ENCODE results near the gene ADGRF4. TPM values are rescaled to one million over a fixed set of nuclear protein-coding genes. Genes with fewer than 3 reads are reported as not detected.
A peak's percentile ranks its signal among the peaks of the same experiment; 100 is the strongest.

The ADGRF4 gene
- total RNA-seq, 1 experiment from 2014 or later, result not detected

GRCh38 chr6:47669684-47670513 lies 28.5 kb upstream of the ADGRF4 start:
- no peak overlapping the region for H3K18ac ChIP-seq (ENCODE audit: insufficient read length, low read depth, low read length)
- no peak overlapping the region for H4K91ac ChIP-seq (ENCODE audit: insufficient read length, low read depth, low read length)
- no peak overlapping the region for H3K23ac ChIP-seq (ENCODE audit: insufficient read length, low read depth, low read length)
- no peak overlapping the region for H2BK15ac ChIP-seq (ENCODE audit: low read depth, low read length)
- H2AFZ ChIP-seq (ENCODE audit: low read length), result no peak overlapping the region
- H2BK20ac ChIP-seq (ENCODE audit: low read depth, low read length, poor library complexity, severe bottlenecking), result no peak overlapping the region
- no peak overlapping the region for H4K5ac ChIP-seq (ENCODE audit: insufficient read length, low read depth, low read length)
- no peak overlapping the region for H3K56ac ChIP-seq (ENCODE audit: insufficient read length, low read depth, low read length)
- H4K8ac ChIP-seq (replicated peaks; ENCODE audit: insufficient read length, low read depth, low read length), result no peak overlapping the region
- H3K79me2 ChIP-seq (ENCODE audit: insufficient read depth, low read length), result no peaks in the 10 kb centered on the region
- no peak for TF ChIP-seq CTCF (conservative IDR thresholded peaks at IDR 0.05)
- H2BK5ac ChIP-seq (ENCODE audit: insufficient read length, low read length), result no peak overlapping the region
- no peaks in the 10 kb centered on the region for H3K79me1 ChIP-seq (ENCODE audit: insufficient read depth, low read depth, low read length, poor library complexity, severe bottlenecking)
- H2BK120ac ChIP-seq (ENCODE audit: low read depth, low read length, poor library complexity, severe bottlenecking), result no peak overlapping the region
- no peak overlapping the region for H3K9ac ChIP-seq (ENCODE audit: extremely low read depth, insufficient read length, low read length)
- no peaks in the 10 kb centered on the region for H3K23me2 ChIP-seq (ENCODE audit: insufficient read length, low read depth, low read length, poor library complexity, severe bottlenecking)
- Mint-ChIP-seq H3K9me3 (no peaks in the 10 kb centered on the region; a peak in 1 of 5 replicates), H3K27ac (peak overlapping the region; percentile 46 to 97 (median 97); a peak in 6 of 7 replicates), H3K27me3 (ENCODE audit: low read depth) (no peaks in the 10 kb centered on the region), H3K4me3 (peak overlapping the region in 1 of 2 experiments; percentile 55; a peak in 2 of 5 replicates), H3K36me3 (ENCODE audit: insufficient read depth in 1 of 3, low read depth in 3 of 3) (no peaks in the 10 kb centered on the region), H3K4me1 (peaks cover 28 to 36% of the 10 kb centered on the region in 2 experiments)
- H4K20me1 ChIP-seq (ENCODE audit: control insufficient read depth, insufficient read depth, insufficient read length), result no peaks in the 10 kb centered on the region
- no peak overlapping the region for H3K27ac ChIP-seq (ENCODE audit: insufficient read length, low read depth, low read length)
- no peak overlapping the region for H3K4me2 ChIP-seq (ENCODE audit: insufficient read depth, insufficient read length, low read length)
- H3K14ac ChIP-seq (ENCODE audit: insufficient read depth, low read length), result no peak overlapping the region
- no peak for DNase-seq
- H3T11ph ChIP-seq (ENCODE audit: low read length), result no peak overlapping the region
- no peak overlapping the region for H2BK12ac ChIP-seq (ENCODE audit: insufficient read length, low read depth, low read length)
- no peaks in the 10 kb centered on the region for H3K9me3 ChIP-seq (ENCODE audit: control insufficient read depth, low read depth, low read length)
- H2AK5ac ChIP-seq (ENCODE audit: insufficient read length, low read length), result no peak overlapping the region
- no peak overlapping the region for H3K4ac ChIP-seq (ENCODE audit: low read depth, low read length)
- H3K27me3 ChIP-seq (ENCODE audit: insufficient read depth, low read length), result no peaks in the 10 kb centered on the region
- no CpG with 5 or more reads among the region's 6 CpGs for WGBS (ENCODE audit: extremely low coverage, insufficient read length, low lambda C conversion rate)
- H3K4me1 ChIP-seq (ENCODE audit: insufficient read depth, low read length), result 0 out of 2 replicates have a peak, but pooled peaks cover 2% of the 10 kb centered on the region

Measured in H9 (cell line).